OCI-LY3 (cell line): ENCODE results near the gene CUX1.

ENCODE experiments used
- H2AFZ ChIP-seq: fragments of 200-600, 300-600 bp; shearing (Covaris generic); 2 replicates; pipeline ENCODE4 v1.6.0; 2014; ENCODE audit warnings: antibody characterized with exemption, low read depth, low read length
- H3K27ac ChIP-seq: fragments of 200-600, 300-600 bp; sonication (generic); 2 replicates; pipeline ENCODE4 v1.5.1; 2014; ENCODE audit warnings: mild to moderate bottlenecking, low read length, moderate library complexity, mixed read lengths
- H3K27me3 ChIP-seq: fragments of 200-600, 300-600 bp; sonication (generic); 2 replicates; pipeline ENCODE4 v1.6.1; 2014; ENCODE audit warnings: low read depth, low read length, mixed read lengths
- H3K36me3 ChIP-seq: fragments of 200-600, 300-600 bp; sonication (generic); replicated peaks from 2 replicates; pipeline ENCODE3; 2014; ENCODE audit warnings: low read depth, low read length, mixed read lengths
- H3K4me1 ChIP-seq: fragments of 300-600, 200-600 bp; sonication (generic); 2 replicates; pipeline ENCODE4 v1.6.1; 2014; ENCODE audit warnings: low read length, mixed read lengths
- H3K4me2 ChIP-seq: fragments of 200-600, 300-600 bp; sonication (generic); 2 replicates; pipeline ENCODE4 v1.6.1; 2014; ENCODE audit warnings: low read length, mixed read lengths
- H3K4me3 ChIP-seq: fragments of 300-600, 200-600 bp; sonication (generic); 2 replicates; pipeline ENCODE4 v1.5.1; 2014; ENCODE audit warnings: antibody characterized with exemption, mild to moderate bottlenecking, low read length, moderate library complexity
- H3K79me2 ChIP-seq: fragments of 300-600, 200-600 bp; shearing (Covaris generic); 2 replicates; pipeline ENCODE4 v1.6.1; 2014; ENCODE audit warnings: mild to moderate bottlenecking, low read length, mixed read lengths
- H3K9ac ChIP-seq: fragments of 300-600, 200-600 bp; shearing (Covaris generic); 2 replicates; pipeline ENCODE4 v1.6.0; 2014; ENCODE audit warnings: mild to moderate bottlenecking, low read length, moderate library complexity
- H3K9me3 ChIP-seq: fragments of 200-600, 300-600 bp; shearing (Covaris generic); 2 replicates; pipeline ENCODE4 v1.6.1; 2014; ENCODE audit warnings: low read length, mixed read lengths; ENCODE audit not compliant: insufficient read depth
- H4K20me1 ChIP-seq: fragments of 200-600, 300-600 bp; sonication (generic); 2 replicates; pipeline ENCODE4 v1.6.1; 2016; ENCODE audit warnings: low read length, mixed read lengths; ENCODE audit not compliant: insufficient read depth
- CTCF ChIP-seq: fragments of 200-600, 300-600 bp; sonication (generic); IDR thresholded peaks from 2 replicates; pipeline ENCODE4 v1.5.1; 2014; ENCODE audit warnings: antibody characterized with exemption, low read length, low read depth
- EZH2phosphoT487 ChIP-seq: fragments of 200-600 bp; shearing (Covaris generic); IDR thresholded peaks from 2 replicates; pipeline ENCODE4 v1.6.1; 2018; ENCODE audit warnings: antibody characterized with exemption, mixed run types, low read depth

CUX1 gene

GRCh38 chr7:102211590-102212550 lies 394.4 kb downstream of the CUX1 start:
- Histone ChIP-seq H3K79me2 (no peaks in the 10 kb centered on the region; the same call in 1 of the 2 replicates), H2AFZ (0 out of 2 replicates have a peak overlapping the region, but pooled peaks have one; percentile 2), H3K4me1 (peaks cover 51% of the 10 kb centered on the region), H3K4me3 (peak overlapping the region; percentile 41), H3K27me3 (no peaks in the 10 kb centered on the region), H3K9me3 (no peaks in the 10 kb centered on the region), H3K36me3 (peaks cover 26% of the 10 kb centered on the region), H3K4me2 (peak overlapping the region; percentile 74), H4K20me1 (no peaks in the 10 kb centered on the region), H3K27ac (peak overlapping the region; percentile 95), H3K9ac (peak overlapping the region; percentile 65)
- TF ChIP-seq EZH2phosphoT487 (no peak), CTCF (no peak)

GRCh38 chr7:102214477-102215072 lies 397.1 kb downstream of the CUX1 start:
- no peaks in the 10 kb centered on the region for H3K9me3 ChIP-seq
- no peak overlapping the region for H2AFZ ChIP-seq
- TF ChIP-seq CTCF (no peak), EZH2phosphoT487 (no peak)
- no peak overlapping the region for H3K27ac ChIP-seq
- no peak overlapping the region for H3K9ac ChIP-seq
- peaks cover 25% of the 10 kb centered on the region for H3K36me3 ChIP-seq
- no peak overlapping the region for H3K4me2 ChIP-seq
- H4K20me1 ChIP-seq, result no peaks in the 10 kb centered on the region
- no peaks in the 10 kb centered on the region for H3K27me3 ChIP-seq
- H3K79me2 ChIP-seq, result no peaks in the 10 kb centered on the region; the same call in 1 of the 2 replicates
- H3K4me1 ChIP-seq, result peaks cover 50% of the 10 kb centered on the region
- no peak overlapping the region for H3K4me3 ChIP-seq

GRCh38 chr7:102215256-102215655 lies 397.8 kb downstream of the CUX1 start:
- no peaks in the 10 kb centered on the region for H3K9me3 ChIP-seq
- H3K4me1 ChIP-seq, result peaks cover 50% of the 10 kb centered on the region
- H3K27me3 ChIP-seq, result no peaks in the 10 kb centered on the region
- H2AFZ ChIP-seq, result no peak overlapping the region
- no peak overlapping the region for H3K9ac ChIP-seq
- H4K20me1 ChIP-seq, result no peaks in the 10 kb centered on the region
- H3K27ac ChIP-seq, result no peak overlapping the region
- peaks cover 24% of the 10 kb centered on the region for H3K36me3 ChIP-seq
- no peak overlapping the region for H3K4me2 ChIP-seq
- no peak for TF ChIP-seq CTCF
- H3K79me2 ChIP-seq, result no peaks in the 10 kb centered on the region; the same call in 1 of the 2 replicates
- no peak overlapping the region for H3K4me3 ChIP-seq

GRCh38 chr7:102215711-102216110 lies 398.3 kb downstream of the CUX1 start:
- no peaks in the 10 kb centered on the region for H3K9me3 ChIP-seq
- no peak overlapping the region for H2AFZ ChIP-seq
- no peak overlapping the region for H3K4me2 ChIP-seq
- H3K4me1 ChIP-seq, result peaks cover 46% of the 10 kb centered on the region
- H3K79me2 ChIP-seq, result no peaks in the 10 kb centered on the region; the same call in 1 of the 2 replicates
- H3K27me3 ChIP-seq, result no peaks in the 10 kb centered on the region
- no peak overlapping the region for H3K4me3 ChIP-seq
- peaks cover 19% of the 10 kb centered on the region for H3K36me3 ChIP-seq
- no peaks in the 10 kb centered on the region for H4K20me1 ChIP-seq
- TF ChIP-seq CTCF (no peak), EZH2phosphoT487 (no peak)
- no peak overlapping the region for H3K27ac ChIP-seq
- no peak overlapping the region for H3K9ac ChIP-seq
